IMR-90 (cell line): ENCODE measurements around the gene C16orf96. TPM values are rescaled to one million over a fixed set of nuclear protein-coding genes. Genes with fewer than 3 reads are reported as not detected.

ENCODE experiments used
- ATAC-seq: fragments of 200-7000 bp; cut with Tn5 transposase; 2 replicates; pipeline ENCODE4 v1.9.1; 2020; ENCODE audit warnings: low read depth, mild to moderate bottlenecking, moderate library complexity
- BruUV-seq: library from RNA; stranded (reverse); fragments of 400-500 nt; replicated peaks from 2 replicates; lab custom pipeline; 2021; lab: Mats Ljungman, UMichigan
- CTCF ChIA-PET: fragments of 300-600 bp; formaldehyde crosslinking; extraction: SDS; loops from one replicate; lab custom pipeline; 2021; ENCODE audit warnings: antibody characterized with exemption; lab: Yijun Ruan, JAX
- POLR2A ChIA-PET: fragments of 300-600 bp; sonication (Branson Sonifier 250); formaldehyde crosslinking; loops from one replicate; lab custom pipeline; 2022; ENCODE audit warnings: antibody characterized with exemption; ENCODE audit not compliant: unreplicated experiment; lab: Charles Lee
- DNase-seq: peaks from one replicate; pipeline ENCODE4 v3.0.0; 2013
- H2AFZ ChIP-seq: replicated peaks from 2 replicates; pipeline ENCODE3; 2013; ENCODE audit warnings: low read length, mild to moderate bottlenecking; ENCODE audit not compliant: poor library complexity
- H2AK5ac ChIP-seq: 2 replicates; pipeline ENCODE4 v1.6.1; 2013; ENCODE audit warnings: low read depth, low read length, inconsistent platforms
- H2AK9ac ChIP-seq: replicated peaks from 2 replicates; pipeline ENCODE3; 2013; ENCODE audit warnings: mild to moderate bottlenecking, low read depth, low read length, moderate library complexity; ENCODE audit not compliant: poor library complexity
- H2BK120ac ChIP-seq: 2 replicates; pipeline ENCODE4 v1.6.1; 2013; ENCODE audit warnings: low read depth, low read length, inconsistent platforms
- H2BK15ac ChIP-seq: 3 replicates; pipeline ENCODE4 v1.6.1; 2013; ENCODE audit warnings: low read depth, low read length, inconsistent platforms
- H2BK20ac ChIP-seq: 2 replicates; pipeline ENCODE4 v1.6.1; 2013; ENCODE audit warnings: low read depth, mild to moderate bottlenecking, inconsistent platforms, low read length, moderate library complexity
- H2BK5ac ChIP-seq: 2 replicates; pipeline ENCODE4 v1.6.1; 2013; ENCODE audit warnings: mild to moderate bottlenecking, low read depth, low read length, inconsistent platforms; ENCODE audit not compliant: poor library complexity, severe bottlenecking
- H3K14ac ChIP-seq: replicated peaks from 2 replicates; pipeline ENCODE4 v1.6.1; 2013; ENCODE audit warnings: low read depth, low read length, inconsistent platforms
- H3K18ac ChIP-seq: 2 replicates; pipeline ENCODE4 v1.6.1; 2013; ENCODE audit warnings: low read depth, low read length, control low read depth
- H3K23ac ChIP-seq: 2 replicates; pipeline ENCODE4 v1.6.1; 2013; ENCODE audit warnings: low read depth, low read length, inconsistent platforms
- H3K27ac ChIP-seq: 2 replicates; pipeline ENCODE4 v1.5.1; 2013; ENCODE audit warnings: mild to moderate bottlenecking, control low read depth, low read length; ENCODE audit not compliant: insufficient read depth
- H3K27me3 ChIP-seq: 2 replicates; pipeline ENCODE4 v1.6.1; 2013; ENCODE audit warnings: low read length; ENCODE audit not compliant: control insufficient read depth, insufficient read depth
- H3K36me3 ChIP-seq: 2 replicates; pipeline ENCODE4 v1.6.1; 2013; ENCODE audit warnings: low read length, mixed read lengths; ENCODE audit not compliant: control insufficient read depth, insufficient read depth
- H3K4ac ChIP-seq: 2 replicates; pipeline ENCODE4 v1.6.1; 2013; ENCODE audit warnings: low read depth, low read length, inconsistent platforms
- H3K4me1 ChIP-seq: 2 replicates; pipeline ENCODE4 v1.6.1; 2013; ENCODE audit warnings: low read length, mixed read lengths; ENCODE audit not compliant: control insufficient read depth, insufficient read depth
- H3K4me2 ChIP-seq: 2 replicates; pipeline ENCODE4 v1.6.1; 2013; ENCODE audit warnings: low read depth, mild to moderate bottlenecking, control low read depth, low read length, moderate library complexity
- H3K4me3 ChIP-seq: 2 replicates; pipeline ENCODE4 v1.5.1; 2013; ENCODE audit warnings: low read depth, mild to moderate bottlenecking, control low read depth, low read length, moderate library complexity; ENCODE audit not compliant: insufficient read depth
- H3K56ac ChIP-seq: 2 replicates; pipeline ENCODE4 v1.6.1; 2013; ENCODE audit warnings: low read length, inconsistent platforms; ENCODE audit not compliant: insufficient read depth; ENCODE audit errors: extremely low read depth
- H3K79me1 ChIP-seq, 2 experiments: 2 replicates each; pipeline ENCODE4 v1.6.1; 2013; ENCODE audit warnings: low read length in 2 of 2, inconsistent platforms in 1 of 2, low read depth in 1 of 2
- H3K9ac ChIP-seq: 2 replicates; pipeline ENCODE4 v1.6.1; 2013; ENCODE audit warnings: low read depth, low read length, control low read depth
- H3K9me1 ChIP-seq: 2 replicates; pipeline ENCODE4 v1.6.1; 2013; ENCODE audit warnings: low read length, inconsistent platforms; ENCODE audit not compliant: insufficient read depth
- H3K9me3 ChIP-seq: 2 replicates; pipeline ENCODE4 v1.6.1; 2013; ENCODE audit warnings: low read length; ENCODE audit not compliant: control insufficient read depth, insufficient read depth
- H4K20me1 ChIP-seq: 2 replicates; pipeline ENCODE4 v1.6.1; 2013; ENCODE audit warnings: low read length, inconsistent platforms; ENCODE audit not compliant: insufficient read depth
- H4K5ac ChIP-seq: 2 replicates; pipeline ENCODE4 v1.6.1; 2013; ENCODE audit warnings: mild to moderate bottlenecking, low read depth, low read length, control low read depth
- H4K8ac ChIP-seq, 2 experiments: 2 replicates each; pipeline ENCODE4 v1.6.1; 2013; ENCODE audit warnings: low read depth in 2 of 2, low read length in 2 of 2, control low read depth in 1 of 2, inconsistent platforms in 1 of 2
- H4K91ac ChIP-seq: 2 replicates; pipeline ENCODE4 v1.6.1; 2013; ENCODE audit warnings: low read depth, low read length, inconsistent platforms; ENCODE audit not compliant: insufficient read depth
- CHD1 ChIP-seq: IDR thresholded peaks from 2 replicates; pipeline ENCODE4 v1.6.1; 2012; ENCODE audit warnings: low read depth, low read length, improper control_type of control experiment
- MAZ ChIP-seq: IDR thresholded peaks from 2 replicates; pipeline ENCODE4 v1.6.1; 2012; ENCODE audit warnings: low read depth, mild to moderate bottlenecking, low read length, improper control_type of control experiment, moderate library complexity, borderline replicate concordance
- MXI1 ChIP-seq: IDR thresholded peaks from 2 replicates; pipeline ENCODE4 v1.6.1; 2012; ENCODE audit warnings: low read depth, mild to moderate bottlenecking, low read length, moderate library complexity, borderline replicate concordance
- NFE2L2 ChIP-seq: fragments of 150-350 bp; IDR thresholded peaks from 2 replicates; pipeline ENCODE4 v1.6.1; 2016; ENCODE audit warnings: low read depth, mild to moderate bottlenecking, low read length
- RAD21 ChIP-seq: IDR thresholded peaks from 2 replicates; pipeline ENCODE4 v1.6.1; 2012; ENCODE audit warnings: low read length, improper control_type of control experiment
- RCOR1 ChIP-seq: IDR thresholded peaks from 2 replicates; pipeline ENCODE4 v1.6.1; 2012; ENCODE audit warnings: mild to moderate bottlenecking, low read length, improper control_type of control experiment; ENCODE audit not compliant: insufficient replicate concordance
- SMC3 ChIP-seq: fragments of 150-350 bp; IDR thresholded peaks from 2 replicates; pipeline ENCODE4 v1.6.1; 2016; ENCODE audit warnings: low read depth, mild to moderate bottlenecking, antibody characterized with exemption, low read length, moderate library complexity
- USF2 ChIP-seq: fragments of 150-350 bp; IDR thresholded peaks from 2 replicates; pipeline ENCODE4 v1.6.1; 2017; ENCODE audit warnings: mild to moderate bottlenecking, antibody characterized with exemption, low read length, low read depth
- WGBS, 2 experiments: methylation state at CpG; one replicate each; pipeline versions ENCODE4 v1.1.5 to v1.1.7; 2013; ENCODE audit warnings: missing lambda C conversion rate in 2 of 2; ENCODE audit not compliant: insufficient read length in 1 of 2; ENCODE audit errors: extremely low coverage in 2 of 2; 5-methylcytosine and 5-hydroxymethylcytosine counted together
- dilution Hi-C: fragments of 300-500 bp; cut with HindIII; formaldehyde crosslinking; loops from one replicate; pipeline ENCODE4 v1.14.3; 2018; ENCODE audit warnings: low sequenced_read_pairs; ENCODE audit not compliant: unreplicated experiment
- in situ Hi-C: fragments of 300-500 bp; cut with MboI; formaldehyde crosslinking; loops from 3 replicates; pipeline ENCODE4 v1.14.3; 2019; ENCODE audit warnings: low sequenced_read_pairs, inconsistent platforms, mixed read lengths
- intact Hi-C: fragments of 100-400 bp; cut with micrococcal nuclease; formaldehyde crosslinking; loops from 2 replicates; pipeline ENCODE4 v1.10.0; 2022
- polyA plus RNA-seq, 3 experiments: library from polyadenylated mRNA; depleted of rRNA; stranded (reverse); fragments of >200 nt; gene quantifications; 2 replicates each; pipeline ENCODE4 v1.2.3, GENCODE V29; 2012; ENCODE audit warnings: low replicate concordance in 1 of 3
- total RNA-seq: library from RNA; depleted of rRNA; stranded (reverse); fragments of >200 nt; gene quantifications from 2 replicates; pipeline ENCODE4 v1.2.3, GENCODE V29; 2012

Gene C16orf96
- total and polyA plus RNA-seq, 2 of the 4 experiments (the other 2 are of a cell fraction) = not detected

GRCh38 chr16:4626396-4626795, 70.3 kb downstream of the C16orf96 start:
- Histone ChIP-seq H3K27me3 (no peaks in the 10 kb centered on the region), H2BK120ac (no peak overlapping the region), H3K23ac (peak overlapping the region; percentile 64; the same call in 1 of the 2 replicates), H4K8ac (peak overlapping the region; percentile 59 to 62; a peak in 2 of 4 replicates), H3K9ac (peak overlapping the region; percentile 91), H3K9me3 (peaks cover 3% of the 10 kb centered on the region; the same call in 1 of the 2 replicates), H3K4me3 (peak overlapping the region; percentile 89), H2AK5ac (no peak overlapping the region), H3K36me3 (0 out of 2 replicates have a peak, but pooled peaks cover 2% of the 10 kb centered on the region), H3K79me1 (peaks cover 16 to 53% of the 10 kb centered on the region in 2 experiments), H2BK20ac (no peak overlapping the region), H3K27ac (peak overlapping the region; percentile 96), H2BK15ac (no peak overlapping the region), H2AK9ac (peak overlapping the region; percentile 95), H2AFZ (no peak overlapping the region), H3K18ac (no peak overlapping the region; the same call in 1 of the 2 replicates), H3K4ac (peak overlapping the region; percentile 43; the same call in 1 of the 2 replicates), H3K9me1 (peaks cover 7% of the 10 kb centered on the region), H2BK5ac (no peak overlapping the region), H3K14ac (peak overlapping the region; percentile 92; the same call in 1 of the 2 replicates), H3K56ac (no peak overlapping the region), H3K4me1 (peaks cover 11% of the 10 kb centered on the region), H4K91ac (no peak overlapping the region), H3K4me2 (peak overlapping the region; percentile 94), H4K5ac (peak overlapping the region; percentile 69), H4K20me1 (peaks cover 48% of the 10 kb centered on the region)
- in situ Hi-C loops = no loop called here
- CTCF ChIA-PET = no interaction called here
- dilution Hi-C loops = no loop called here
- no TSS peak for BruUV-seq
- POLR2A ChIA-PET = no interaction called here
- 57% methylated on average over 5 of the region's 6 CpGs; no CpG with 5 or more reads in 1 of the 2 experiments for WGBS, 2 experiments
- TF ChIP-seq MXI1 = no peak
- TF ChIP-seq RAD21 = no peak
- no peak for TF ChIP-seq MAZ
- no peak for TF ChIP-seq NFE2L2
- TF ChIP-seq USF2 = no peak
- no peak for TF ChIP-seq SMC3
- TF ChIP-seq RCOR1 = no peak
- no peak for TF ChIP-seq CHD1
- no peak for ATAC-seq
- intact Hi-C loops = no loop called here
- no peak for DNase-seq
